Activated CD4-positive, alpha-beta memory T cell treated with anti-CD3 and anti-CD28 coated beads for 36 hours (primary cell): Measurements from ENCODE around the gene KISS1R. TPM values are rescaled to one million over a fixed set of nuclear protein-coding genes. Genes with fewer than 3 reads are reported as not detected.
A peak's percentile ranks its signal among the peaks of the same experiment; 100 is the strongest.
"Not testable (repeated sequence)": the region's sequence is repeated elsewhere in the genome, so short reads cannot be mapped to it uniquely, and the experiment has no call there.

Experiments
- CTCF ChIA-PET: fragments of 350-600 bp; sonication (Branson Sonifier 250); formaldehyde crosslinking; loops from one replicate; lab custom pipeline; 2021; ENCODE audit warnings: antibody characterized with exemption, inconsistent platforms; lab: Charles Lee
- POLR2A ChIA-PET: fragments of 350-600 bp; sonication (Branson Sonifier 250); formaldehyde crosslinking; loops from one replicate; lab custom pipeline; 2021; ENCODE audit warnings: antibody characterized with exemption; lab: Charles Lee
- DNase-seq: peaks from one replicate; pipeline ENCODE4 v3.0.0-alpha.2; 2020
- H3K27ac Mint-ChIP-seq: one replicate; pipeline ENCODE4 v1.8.0; 2021; ENCODE audit warnings: mixed read lengths
- H3K27me3 Mint-ChIP-seq: one replicate; pipeline ENCODE4 v1.8.0; 2021; ENCODE audit warnings: mixed read lengths
- H3K36me3 Mint-ChIP-seq: one replicate; pipeline ENCODE4 v1.8.0; 2021; ENCODE audit warnings: mixed read lengths
- H3K4me1 Mint-ChIP-seq: one replicate; pipeline ENCODE4 v1.8.0; 2021; ENCODE audit warnings: low read depth, mixed read lengths
- H3K4me3 Mint-ChIP-seq: one replicate; pipeline ENCODE4 v1.8.0; 2021; ENCODE audit warnings: mild to moderate bottlenecking, mixed read lengths
- H3K9me3 Mint-ChIP-seq: one replicate; pipeline ENCODE4 v1.8.0; 2021; ENCODE audit warnings: mixed read lengths
- intact Hi-C: fragments of 100-400 bp; cut with micrococcal nuclease; formaldehyde crosslinking; loops from one replicate; pipeline ENCODE4 v1.15.1; 2023
- total RNA-seq, 2 experiments: library from RNA; stranded (reverse); gene quantifications; one replicate each; pipeline ENCODE4 v1.2.3, GENCODE V29; 2021

KISS1R gene
- total RNA-seq, 2 experiments from 2014 or later = 9.9 to 10.6 TPM

DNA sequence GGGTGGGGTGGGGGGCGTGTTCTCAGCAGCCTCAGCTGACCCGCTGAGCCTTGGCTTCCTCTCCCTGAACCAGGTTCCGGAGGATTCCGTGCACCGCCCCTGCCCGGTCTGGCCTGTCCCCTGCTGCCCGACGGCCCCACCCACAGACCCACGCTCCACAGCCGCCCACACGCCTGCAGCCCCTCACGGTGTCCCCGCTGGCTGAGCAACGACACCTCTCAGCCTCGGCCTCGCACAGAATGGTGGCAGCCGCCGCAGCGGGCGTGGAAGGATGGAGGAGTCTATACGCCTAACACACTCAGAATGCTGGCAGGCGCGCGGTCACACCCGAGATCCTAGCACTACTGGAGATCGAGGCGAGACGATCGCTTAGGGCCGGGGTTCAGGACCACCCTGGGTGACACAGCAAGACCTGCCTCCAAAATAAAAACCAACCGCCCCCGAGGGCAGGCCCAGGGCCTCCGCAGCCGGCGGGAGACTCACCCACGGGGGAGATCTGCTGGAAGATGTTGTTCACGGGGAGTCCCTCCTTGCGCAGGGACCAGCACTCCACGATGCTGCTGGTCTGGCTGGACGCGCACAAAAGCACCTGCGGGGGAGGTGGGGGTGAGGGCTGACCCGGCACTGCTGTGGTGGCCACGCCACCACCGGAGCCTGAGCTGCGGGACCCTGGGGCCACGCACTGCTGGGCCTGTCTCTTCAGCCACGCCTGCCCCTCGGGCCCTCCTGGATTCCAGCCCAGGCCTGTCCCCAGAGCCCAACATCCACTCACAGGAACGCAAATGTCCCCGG is 32.5 kb upstream of the KISS1R start:
- Mint-ChIP-seq H3K9me3 (no peaks in the 10 kb centered on the region), H3K4me1 (no peaks in the 10 kb centered on the region), H3K27ac (no peak overlapping the region), H3K4me3 (no peak overlapping the region), H3K36me3 (peaks cover 12% of the 10 kb centered on the region), H3K27me3 (no peaks in the 10 kb centered on the region)
- ChIA-PET CTCF (no interaction called here), POLR2A (no interaction called here)
- intact Hi-C loops = no loop called here
- no peak for DNase-seq

DNA sequence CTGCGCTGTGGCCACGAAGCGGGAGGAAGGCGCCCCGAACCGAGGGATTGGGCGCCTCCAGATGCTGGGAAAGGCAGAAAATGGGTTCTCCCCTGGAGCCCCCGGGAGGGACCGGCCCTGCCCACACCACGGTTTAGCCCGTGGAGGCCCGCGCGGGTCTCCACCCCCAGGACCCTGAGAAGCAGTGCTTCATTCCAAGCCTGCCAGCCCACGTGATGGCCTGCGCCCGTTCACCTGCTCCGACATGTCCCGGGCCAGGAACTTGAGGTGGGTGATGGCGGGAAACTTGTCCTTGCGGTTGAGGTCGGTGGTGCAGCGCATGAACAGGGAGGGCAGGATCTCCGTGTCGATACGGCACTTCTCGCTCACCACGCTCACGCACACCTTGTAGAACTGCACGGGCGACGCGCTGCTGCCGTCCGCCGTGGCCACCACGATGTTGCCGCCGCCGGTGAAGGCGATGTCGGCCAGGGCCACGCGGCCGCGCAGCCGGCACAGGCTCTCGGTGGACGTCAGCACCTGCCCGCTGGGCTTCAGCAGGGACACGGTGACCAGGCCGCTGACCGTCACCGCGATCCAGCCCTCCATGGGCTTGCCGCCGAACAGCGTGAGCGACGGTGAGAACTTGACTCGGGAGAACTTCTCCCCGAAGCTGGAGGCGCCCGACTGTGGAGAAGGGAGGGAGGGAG is 31.5 kb upstream of the KISS1R start:
- peaks cover 12% of the 10 kb centered on the region for H3K36me3 Mint-ChIP-seq
- ChIA-PET POLR2A (no interaction called here), CTCF (no interaction called here)
- no peaks in the 10 kb centered on the region for H3K4me1 Mint-ChIP-seq
- intact Hi-C loops = no loop called here
- H3K27ac Mint-ChIP-seq = no peak overlapping the region
- H3K9me3 Mint-ChIP-seq = no peaks in the 10 kb centered on the region
- DNase-seq = no peak
- no peaks in the 10 kb centered on the region for H3K27me3 Mint-ChIP-seq
- H3K4me3 Mint-ChIP-seq = no peak overlapping the region

DNA sequence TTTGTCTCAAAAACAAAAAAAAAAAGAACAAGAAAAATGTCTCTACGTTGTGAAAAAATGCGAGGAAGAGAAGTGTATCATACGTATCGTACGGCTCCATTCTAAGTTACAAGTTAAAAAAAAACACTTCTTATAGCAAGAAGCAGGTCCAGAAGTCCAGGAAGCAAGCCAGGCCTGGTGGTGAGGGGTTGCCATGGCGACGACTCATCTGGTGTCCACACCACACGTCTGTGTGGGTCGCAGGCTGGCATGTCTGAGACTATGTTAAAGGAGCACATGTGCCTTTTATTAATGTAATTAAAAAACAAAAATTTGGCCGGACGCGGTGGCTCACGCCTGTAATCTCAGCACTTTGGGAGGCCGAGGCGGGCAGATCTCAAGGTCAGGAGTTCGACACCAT is 30.1 kb upstream of the KISS1R start:
- Mint-ChIP-seq H3K9me3 (no peaks in the 10 kb centered on the region), H3K27me3 (no peaks in the 10 kb centered on the region), H3K4me1 (peaks cover 3% of the 10 kb centered on the region), H3K4me3 (no peak overlapping the region), H3K27ac (no peak overlapping the region), H3K36me3 (peaks cover 10% of the 10 kb centered on the region)
- CTCF ChIA-PET = no interaction called here
- POLR2A ChIA-PET = interaction anchor here (0.7 kb wide), 1 partner anchor 100 kb away, joined by 3 read pairs; no protein-coding TSS in a partner anchor
- intact Hi-C loops = no loop called here
- no peak for DNase-seq

GRCh38 chr19:887599-887998 is 29.5 kb upstream of the KISS1R start:
- H3K9me3 Mint-ChIP-seq = no peaks in the 10 kb centered on the region
- peaks cover 3% of the 10 kb centered on the region for H3K4me1 Mint-ChIP-seq
- H3K4me3 Mint-ChIP-seq = no peak overlapping the region
- no peak for DNase-seq
- no peaks in the 10 kb centered on the region for H3K27me3 Mint-ChIP-seq
- ChIA-PET POLR2A (interaction anchor here (0.7 kb wide), 1 partner anchor 100 kb away, joined by 3 read pairs; no protein-coding TSS in a partner anchor), CTCF (no interaction called here)
- peaks cover 10% of the 10 kb centered on the region for H3K36me3 Mint-ChIP-seq
- H3K27ac Mint-ChIP-seq = no peak overlapping the region
- intact Hi-C loops = no loop called here

DNA sequence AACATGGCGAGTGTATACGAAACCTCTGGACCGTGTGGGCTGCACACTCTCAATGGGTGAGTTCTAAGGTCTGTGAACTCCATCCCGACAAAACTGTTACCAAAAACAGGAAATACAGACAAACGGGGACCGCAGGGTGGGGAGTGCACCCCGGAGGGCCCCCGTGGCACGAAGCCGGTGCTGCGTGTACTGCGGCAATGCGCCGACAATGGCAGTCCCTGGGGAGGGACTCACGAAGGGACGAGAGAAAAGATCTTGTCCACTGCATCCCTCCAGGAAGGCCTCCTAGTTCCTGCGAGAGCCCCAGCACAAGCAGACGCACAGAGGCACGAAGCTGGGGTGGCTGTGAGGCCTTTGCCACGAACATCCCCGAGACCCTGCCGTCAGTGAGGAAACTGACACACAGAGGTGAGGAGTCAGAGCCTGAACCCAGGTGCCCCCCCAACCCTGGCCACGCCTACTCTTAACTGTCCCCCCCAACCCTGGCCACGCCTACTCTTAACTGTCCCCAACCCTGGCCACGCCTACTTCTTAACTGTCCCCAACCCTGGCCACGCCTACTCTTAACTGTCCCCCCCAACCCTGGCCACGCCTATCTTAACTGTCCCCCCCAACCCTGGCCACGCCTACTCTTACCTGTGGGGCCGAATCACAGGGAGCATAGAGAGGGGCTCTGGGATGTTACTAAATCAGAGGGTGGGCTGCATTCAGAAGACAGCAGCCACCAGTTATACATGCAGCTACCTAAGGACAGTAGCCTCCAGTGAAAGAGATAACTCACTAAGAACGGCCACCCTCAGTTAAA is 28.4 kb upstream of the KISS1R start:
- DNase-seq = no peak
- intact Hi-C loops = no loop called here
- Mint-ChIP-seq H3K9me3 (no peaks in the 10 kb centered on the region), H3K36me3 (peaks cover 14% of the 10 kb centered on the region), H3K4me3 (no peak overlapping the region), H3K27ac (no peak overlapping the region), H3K27me3 (peaks cover 3% of the 10 kb centered on the region), H3K4me1 (peaks cover 11% of the 10 kb centered on the region)
- ChIA-PET POLR2A (no interaction called here), CTCF (interaction anchor here (0.9 kb wide), 1 partner anchor 25 kb away, joined by 3 read pairs; no protein-coding TSS in a partner anchor)

GRCh38 chr19:889662-890295 is 27.4 kb upstream of the KISS1R start:
- H3K27ac Mint-ChIP-seq = no peak overlapping the region
- H3K4me1 Mint-ChIP-seq = peaks cover 11% of the 10 kb centered on the region

DNA sequence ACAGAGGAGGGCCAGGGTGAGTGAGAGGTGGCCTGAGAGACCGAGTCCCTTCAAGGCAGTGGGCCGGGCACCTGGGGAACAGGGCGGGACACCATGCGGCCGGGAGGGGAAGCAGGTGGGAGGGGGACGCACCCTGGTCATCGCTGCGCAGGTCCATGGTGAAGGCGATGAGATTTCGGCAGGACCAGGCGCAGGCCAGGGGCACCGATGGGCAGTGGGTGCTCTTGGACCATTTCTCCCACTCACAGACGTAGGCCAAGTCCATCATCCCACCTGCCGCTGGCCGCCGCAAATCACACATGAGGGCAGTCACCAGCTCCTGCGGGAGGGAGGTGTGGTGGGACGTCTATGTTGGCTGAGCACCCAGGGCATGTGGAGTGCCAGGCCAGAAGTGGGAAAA is 26.3 kb upstream of the KISS1R start:
- Mint-ChIP-seq H3K27me3 (peaks cover 3% of the 10 kb centered on the region), H3K4me1 (peaks cover 11% of the 10 kb centered on the region), H3K27ac (no peak overlapping the region), H3K9me3 (no peaks in the 10 kb centered on the region), H3K36me3 (peaks cover 11% of the 10 kb centered on the region), H3K4me3 (peak overlapping the region; percentile 52)
- intact Hi-C loops = no loop called here
- ChIA-PET CTCF (no interaction called here), POLR2A (no interaction called here)
- no peak for DNase-seq

More at GRCh38 chr19:889662-890295, 27.4 kb upstream of the KISS1R start:
- intact Hi-C loops = no loop called here
- Mint-ChIP-seq H3K9me3 (no peaks in the 10 kb centered on the region), H3K27me3 (peaks cover 3% of the 10 kb centered on the region), H3K36me3 (peaks cover 14% of the 10 kb centered on the region), H3K4me3 (no peak overlapping the region)
- DNase-seq = no peak
- CTCF ChIA-PET = interaction anchor here (0.9 kb wide), 1 partner anchor 26 kb away, joined by 3 read pairs; no protein-coding TSS in a partner anchor
- POLR2A ChIA-PET = no interaction called here

- DNase-seq, CTCF ChIA-PET, H3K27me3 Mint-ChIP-seq, H3K9me3 Mint-ChIP-seq: not testable (repeated sequence)
- POLR2A ChIA-PET = interaction anchor here (2.0 kb wide), 1 partner anchor 17 kb away, joined by 7 read pairs; no protein-coding TSS in a partner anchor
- Mint-ChIP-seq H3K4me3 (peak overlapping the region; percentile 78), H3K4me1 (peaks cover 11% of the 10 kb centered on the region), H3K36me3 (peaks cover 13% of the 10 kb centered on the region), H3K27ac (peak overlapping the region; percentile 18)
- intact Hi-C loops = loop anchor here (2.0 kb wide), 1 partner anchor 19 kb away; no protein-coding TSS in a partner anchor
These were observed 25.5 kb upstream of the KISS1R start for GRCh38 chr19:891421-892200.

- CTCF ChIA-PET = interaction anchor here (1.0 to 1.2 kb wide), 4 partner anchors 29 to 92 kb away, joined by 4 to 5 read pairs (median 5); partner anchors contain the start of gene WDR18
- Mint-ChIP-seq H3K36me3 (peaks cover 19% of the 10 kb centered on the region), H3K4me1 (peaks cover 11% of the 10 kb centered on the region), H3K27me3 (peaks cover 3% of the 10 kb centered on the region), H3K9me3 (no peaks in the 10 kb centered on the region), H3K27ac (peak overlapping the region; percentile 74), H3K4me3 (peak overlapping the region; percentile 78)
- intact Hi-C loops = loop anchor here (2.0 kb wide), 1 partner anchor 20 kb away; no protein-coding TSS in a partner anchor
- no peak for DNase-seq
- POLR2A ChIA-PET = interaction anchor here (0.9 to 2.0 kb wide), 3 partner anchors 10 to 21 kb away, joined by 3 to 7 read pairs (median 5); partner anchors contain the start of gene R3HDM4
These were observed 24.8 kb upstream of the KISS1R start for GRCh38 chr19:892243-892893.
